Trophoblast cell (in vitro differentiated cells and primary cell): Measurements from ENCODE around the gene TTC9.
A peak's percentile ranks its signal among the peaks of the same experiment; 100 is the strongest.
"Not testable (repeated sequence)": the region's sequence is repeated elsewhere in the genome, so short reads cannot be mapped to it uniquely, and the experiment has no call there.

ENCODE experiments used
- DNase-seq, 2 donors: peaks; one replicate each; pipeline ENCODE4 v3.0.0-alpha.2; 2016
- H2AFZ ChIP-seq: 2 replicates; pipeline ENCODE4 v1.6.1; 2013; ENCODE audit warnings: low read length, moderate library complexity, mild to moderate bottlenecking; ENCODE audit not compliant: insufficient read depth, poor library complexity
- H2AK5ac ChIP-seq: 2 replicates; pipeline ENCODE4 v1.6.1; 2013; ENCODE audit warnings: mild to moderate bottlenecking, low read length
- H2BK120ac ChIP-seq: 2 replicates; pipeline ENCODE4 v1.6.1; 2013; ENCODE audit warnings: low read length, mild to moderate bottlenecking, moderate library complexity; ENCODE audit not compliant: insufficient read depth, poor library complexity
- H2BK12ac ChIP-seq: 2 replicates; pipeline ENCODE4 v1.6.1; 2013; ENCODE audit warnings: mild to moderate bottlenecking, low read length, moderate library complexity
- H2BK5ac ChIP-seq: 2 replicates; pipeline ENCODE4 v1.6.1; 2013; ENCODE audit warnings: low read length, low read depth, moderate library complexity, mild to moderate bottlenecking; ENCODE audit not compliant: poor library complexity
- H3K14ac ChIP-seq: 2 replicates; pipeline ENCODE4 v1.6.1; 2013; ENCODE audit warnings: mild to moderate bottlenecking, low read length
- H3K18ac ChIP-seq: 2 replicates; pipeline ENCODE4 v1.6.1; 2013; ENCODE audit warnings: mild to moderate bottlenecking, low read length
- H3K23ac ChIP-seq: 2 replicates; pipeline ENCODE4 v1.6.1; 2013; ENCODE audit warnings: low read length
- H3K27ac ChIP-seq: 2 replicates; pipeline ENCODE4 v1.5.1; 2013; ENCODE audit warnings: low read depth, mild to moderate bottlenecking, inconsistent platforms, low read length, moderate library complexity
- H3K27me3 ChIP-seq: 2 replicates; pipeline ENCODE4 v1.6.1; 2013; ENCODE audit warnings: inconsistent platforms, mild to moderate bottlenecking, low read length, moderate library complexity; ENCODE audit not compliant: insufficient read depth
- H3K36me3 ChIP-seq, 2 experiments: 1 replicate in 1 of 2; 2 replicates in 1 of 2; pipeline ENCODE4 v1.6.1; 2013; ENCODE audit warnings: low read length in 2 of 2, mild to moderate bottlenecking in 2 of 2, moderate library complexity in 1 of 2; ENCODE audit not compliant: insufficient read depth in 2 of 2, control insufficient read depth in 1 of 2
- H3K4ac ChIP-seq: 2 replicates; pipeline ENCODE4 v1.6.1; 2013; ENCODE audit warnings: low read depth, mild to moderate bottlenecking, low read length, moderate library complexity
- H3K4me1 ChIP-seq, 2 experiments: 1 replicate in 1 of 2; 2 replicates in 1 of 2; pipeline ENCODE4 v1.6.1; 2013; ENCODE audit warnings: low read length in 2 of 2, mild to moderate bottlenecking in 2 of 2, moderate library complexity in 1 of 2; ENCODE audit not compliant: insufficient read depth in 2 of 2, control insufficient read depth in 1 of 2
- H3K4me2 ChIP-seq: 2 replicates; pipeline ENCODE4 v1.6.1; 2013; ENCODE audit warnings: inconsistent platforms, mild to moderate bottlenecking, low read length, moderate library complexity
- H3K4me3 ChIP-seq: 2 replicates; pipeline ENCODE4 v1.5.1; 2013; ENCODE audit warnings: mild to moderate bottlenecking, low read depth, low read length, inconsistent platforms
- H3K79me1 ChIP-seq: one replicate; pipeline ENCODE4 v1.6.1; 2013; ENCODE audit warnings: low read length
- H3K79me2 ChIP-seq: 2 replicates; pipeline ENCODE4 v1.6.1; 2013; ENCODE audit warnings: low read length, mild to moderate bottlenecking; ENCODE audit not compliant: control insufficient read depth, insufficient read depth, poor library complexity
- H3K9ac ChIP-seq: 2 replicates; pipeline ENCODE4 v1.6.1; 2013; ENCODE audit warnings: mild to moderate bottlenecking, low read length
- H3K9me3 ChIP-seq: 2 replicates; pipeline ENCODE4 v1.6.1; 2013; ENCODE audit warnings: low read depth, mild to moderate bottlenecking, control low read depth, inconsistent platforms, low read length; ENCODE audit not compliant: insufficient read depth
- H4K12ac ChIP-seq: 2 replicates; pipeline ENCODE4 v1.6.1; 2013; ENCODE audit warnings: low read depth, mild to moderate bottlenecking, low read length, moderate library complexity
- H4K8ac ChIP-seq: 2 replicates; pipeline ENCODE4 v1.6.1; 2013; ENCODE audit warnings: low read depth, mild to moderate bottlenecking, low read length, moderate library complexity
- H4K91ac ChIP-seq: one replicate; pipeline ENCODE4 v1.6.1; 2013; ENCODE audit warnings: low read depth, mild to moderate bottlenecking, low read length, moderate library complexity
- WGBS: extraction: QIAGEN DNeasy Blood & Tissue Kit; methylation state at CpG from one replicate; pipeline ENCODE4 v1.1.7; 2013; ENCODE audit warnings: missing lambda C conversion rate; ENCODE audit not compliant: insufficient read length, insufficient coverage; ENCODE audit errors: extremely low coverage; 5-methylcytosine and 5-hydroxymethylcytosine counted together

Gene TTC9

DNA sequence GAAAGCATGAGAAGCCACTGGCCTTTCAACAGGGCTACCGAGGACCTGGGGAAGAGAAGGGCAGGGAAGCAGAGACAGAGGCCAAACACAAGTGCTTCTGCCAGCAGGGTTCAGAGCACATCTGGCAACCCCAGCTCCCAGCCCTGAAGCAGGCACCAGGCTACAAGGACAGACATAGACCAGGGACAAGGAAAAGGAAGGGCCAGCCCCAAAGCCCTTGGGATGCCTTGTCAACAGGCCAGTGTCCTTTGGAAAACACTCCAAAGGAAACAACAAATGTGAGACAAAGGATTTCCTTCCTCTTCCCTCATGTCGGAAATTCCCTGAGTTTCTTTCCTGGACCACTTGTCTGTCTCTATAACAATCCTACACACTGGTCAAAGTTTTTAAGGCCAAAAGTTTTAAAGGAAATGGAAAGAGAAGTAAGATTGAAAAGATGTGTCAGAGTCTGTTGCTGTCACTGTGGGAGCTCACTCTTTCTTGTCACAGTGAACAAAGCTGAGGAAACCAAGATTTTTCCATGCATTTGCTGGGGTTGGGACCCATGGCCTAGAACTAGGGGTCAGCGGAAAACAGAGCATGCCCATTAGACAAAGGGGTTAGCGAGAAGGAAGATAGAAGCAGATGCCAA is 59.4 kb downstream of the TTC9 start:
- Histone ChIP-seq H3K18ac (no peak overlapping the region), H3K79me1 (no peaks in the 10 kb centered on the region), H3K4me1 (no peaks in the 10 kb centered on the region), H3K9me3 (no peaks in the 10 kb centered on the region), H4K91ac (no peak overlapping the region), H3K27me3 (no peaks in the 10 kb centered on the region), H2BK5ac (no peak overlapping the region), H3K14ac (no peak overlapping the region), H3K9ac (no peak overlapping the region), H3K27ac (no peak overlapping the region), H4K8ac (no peak overlapping the region), H3K4ac (no peak overlapping the region), H2AFZ (no peak overlapping the region), H2AK5ac (no peak overlapping the region), H3K4me3 (no peak overlapping the region), H3K36me3 (no peaks in the 10 kb centered on the region), H3K23ac (no peak overlapping the region), H3K4me2 (no peak overlapping the region), H4K12ac (no peak overlapping the region), H2BK120ac (no peak overlapping the region), H3K79me2 (no peaks in the 10 kb centered on the region), H2BK12ac (no peak overlapping the region)
- no peak for DNase-seq
- WGBS = no CpG with 5 or more reads among the region's 4 CpGs

GRCh38 chr14:70701610-70702009 is 59.9 kb downstream of the TTC9 start:
- H2BK120ac ChIP-seq = no peak overlapping the region
- no peak overlapping the region for H4K8ac ChIP-seq
- no peak overlapping the region for H3K23ac ChIP-seq
- no peaks in the 10 kb centered on the region for H3K79me1 ChIP-seq
- H3K9ac ChIP-seq = no peak overlapping the region
- no peak overlapping the region for H2BK5ac ChIP-seq
- no peak overlapping the region for H3K18ac ChIP-seq
- H3K4me3 ChIP-seq = no peak overlapping the region
- H4K91ac ChIP-seq = no peak overlapping the region
- no peak overlapping the region for H2AK5ac ChIP-seq
- H3K4ac ChIP-seq = no peak overlapping the region
- DNase-seq = no peak
- no peak overlapping the region for H3K4me2 ChIP-seq
- H4K12ac ChIP-seq = no peak overlapping the region
- H2BK12ac ChIP-seq = no peak overlapping the region
- H3K4me1 ChIP-seq = no peaks in the 10 kb centered on the region
- no peaks in the 10 kb centered on the region for H3K36me3 ChIP-seq
- no peak overlapping the region for H3K27ac ChIP-seq
- H3K9me3 ChIP-seq = no peaks in the 10 kb centered on the region
- no peaks in the 10 kb centered on the region for H3K27me3 ChIP-seq
- no peak overlapping the region for H2AFZ ChIP-seq
- H3K79me2 ChIP-seq = no peaks in the 10 kb centered on the region
- no peak overlapping the region for H3K14ac ChIP-seq

DNA sequence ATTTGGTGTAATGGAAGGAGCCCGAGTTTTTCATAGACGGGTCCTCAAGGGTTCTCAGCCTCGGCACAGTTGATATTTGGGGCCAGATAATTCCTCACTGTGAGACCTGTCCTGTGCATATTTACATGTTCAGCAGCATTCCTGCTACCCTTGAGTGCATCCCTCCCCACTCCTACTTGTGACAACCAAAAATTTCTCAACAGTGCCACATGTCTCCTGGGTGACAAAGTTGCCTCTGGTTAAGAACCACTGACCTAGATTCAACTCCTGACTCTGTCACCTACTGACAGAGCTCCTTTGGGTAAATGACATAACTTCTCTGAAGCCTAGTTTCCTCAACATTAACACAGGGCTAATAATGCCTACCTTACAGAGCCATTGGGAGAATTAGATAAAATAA is 60.4 kb downstream of the TTC9 start:
- H2AK5ac ChIP-seq = no peak overlapping the region
- peaks cover 0 to under 1% of the 10 kb centered on the region in 2 experiments for H3K4me1 ChIP-seq
- no peak overlapping the region for H2BK12ac ChIP-seq
- no peak overlapping the region for H2BK120ac ChIP-seq
- no peak overlapping the region for H4K8ac ChIP-seq
- H3K27me3 ChIP-seq = no peaks in the 10 kb centered on the region
- H3K4me3 ChIP-seq = no peak overlapping the region
- H3K36me3 ChIP-seq = no peaks in the 10 kb centered on the region
- H3K27ac ChIP-seq = no peak overlapping the region
- H2AFZ ChIP-seq = no peak overlapping the region
- H3K9ac ChIP-seq = no peak overlapping the region
- H3K4me2 ChIP-seq = no peak overlapping the region
- H4K91ac ChIP-seq = no peak overlapping the region
- no peaks in the 10 kb centered on the region for H3K9me3 ChIP-seq
- no CpG with 5 or more reads among the region's 3 CpGs for WGBS
- DNase-seq = peak; percentile 13 to 70
- no peak overlapping the region for H3K14ac ChIP-seq
- no peak overlapping the region for H4K12ac ChIP-seq
- no peak overlapping the region for H3K4ac ChIP-seq
- H3K79me2 ChIP-seq = no peaks in the 10 kb centered on the region
- H3K79me1 ChIP-seq = no peaks in the 10 kb centered on the region
- no peak overlapping the region for H3K18ac ChIP-seq
- no peak overlapping the region for H3K23ac ChIP-seq
- no peak overlapping the region for H2BK5ac ChIP-seq

GRCh38 chr14:70703621-70704168 is 62.0 kb downstream of the TTC9 start:
- not testable (repeated sequence) for H2BK12ac ChIP-seq, H3K23ac ChIP-seq, H4K8ac ChIP-seq, H3K27ac ChIP-seq, H3K79me2 ChIP-seq, H3K36me3 ChIP-seq, H3K9me3 ChIP-seq, H3K4me2 ChIP-seq, H3K79me1 ChIP-seq, H3K14ac ChIP-seq, H3K4me3 ChIP-seq, H3K18ac ChIP-seq, DNase-seq, H4K91ac ChIP-seq, H2AFZ ChIP-seq, H3K9ac ChIP-seq, H2AK5ac ChIP-seq, H4K12ac ChIP-seq, H2BK5ac ChIP-seq, H2BK120ac ChIP-seq, H3K27me3 ChIP-seq, H3K4ac ChIP-seq, H3K4me1 ChIP-seq
- whole genome bisulfite sequencing = no CpG with 5 or more reads among the region's 1 CpG
